Fibroblast of the conjunctiva (primary cell): ENCODE results near the gene SOBP.
A peak's percentile ranks its signal among the peaks of the same experiment; 100 is the strongest.

Experiments used
- DNase-seq: peaks from one replicate; pipeline ENCODE4 v3.0.0-alpha.2; 2010; ENCODE audit warnings: low read depth

Gene SOBP

DNA sequence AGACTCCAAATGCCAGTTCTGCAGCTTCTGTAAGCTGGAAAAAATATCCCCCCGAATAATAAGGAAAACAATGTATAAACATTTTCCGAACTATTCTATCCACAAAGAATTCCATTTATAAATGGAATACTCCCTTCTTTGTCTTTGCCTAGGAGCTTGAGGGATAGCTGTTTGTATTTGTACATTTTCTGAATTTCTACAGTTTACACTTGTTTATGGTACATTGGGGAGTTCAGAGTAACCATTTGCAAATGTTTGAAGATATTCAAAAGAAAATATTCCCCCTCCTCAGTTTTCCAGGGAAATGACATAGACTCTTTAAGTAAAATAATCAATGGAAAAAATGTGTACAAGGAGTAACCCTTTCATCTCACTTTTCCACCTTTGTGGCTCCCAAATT lies 149.6 kb downstream of the SOBP start:
- DNase-seq = no peak

DNA sequence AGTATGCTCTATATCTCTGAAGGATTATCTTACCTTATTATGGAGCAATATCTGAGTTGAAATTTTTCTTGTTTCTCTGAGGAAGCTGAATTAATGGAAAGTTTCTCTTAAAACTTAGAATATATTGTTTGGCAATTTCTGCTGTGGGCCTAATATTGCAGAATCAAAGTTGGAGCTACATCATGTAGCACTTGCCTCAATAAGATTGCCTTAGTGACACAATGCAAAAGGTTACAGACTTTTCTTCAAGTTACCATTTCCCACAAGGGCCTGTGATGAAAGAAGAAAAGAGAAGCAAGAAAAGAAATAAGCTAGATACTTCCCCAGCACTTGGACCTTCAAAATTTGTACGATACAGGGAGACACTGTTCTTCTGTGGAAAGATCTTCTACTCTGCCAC lies 151.2 kb downstream of the SOBP start:
- DNase-seq = no peak

DNA sequence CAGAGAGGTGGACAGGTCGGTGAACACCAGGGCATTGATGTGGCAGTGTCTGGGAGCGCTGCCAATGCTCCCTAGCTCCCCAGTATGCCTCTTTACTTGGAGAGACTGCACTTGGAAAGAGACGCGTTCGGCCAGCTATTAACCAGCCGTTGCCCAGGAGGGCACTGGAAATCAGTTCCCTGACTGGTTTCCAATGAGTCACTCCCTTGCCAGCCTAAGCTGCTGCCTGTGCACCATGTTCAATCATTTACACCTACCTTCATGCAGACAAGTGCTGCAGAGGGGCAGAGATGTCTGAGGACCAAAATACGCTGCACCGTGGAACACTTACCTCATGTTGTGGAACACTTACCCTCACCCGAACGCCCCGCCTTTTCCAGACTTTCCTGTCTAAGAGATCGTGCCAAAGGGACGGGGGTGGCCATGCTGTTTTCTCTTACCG lies 151.6 kb downstream of the SOBP start:
- no peak for DNase-seq

DNA sequence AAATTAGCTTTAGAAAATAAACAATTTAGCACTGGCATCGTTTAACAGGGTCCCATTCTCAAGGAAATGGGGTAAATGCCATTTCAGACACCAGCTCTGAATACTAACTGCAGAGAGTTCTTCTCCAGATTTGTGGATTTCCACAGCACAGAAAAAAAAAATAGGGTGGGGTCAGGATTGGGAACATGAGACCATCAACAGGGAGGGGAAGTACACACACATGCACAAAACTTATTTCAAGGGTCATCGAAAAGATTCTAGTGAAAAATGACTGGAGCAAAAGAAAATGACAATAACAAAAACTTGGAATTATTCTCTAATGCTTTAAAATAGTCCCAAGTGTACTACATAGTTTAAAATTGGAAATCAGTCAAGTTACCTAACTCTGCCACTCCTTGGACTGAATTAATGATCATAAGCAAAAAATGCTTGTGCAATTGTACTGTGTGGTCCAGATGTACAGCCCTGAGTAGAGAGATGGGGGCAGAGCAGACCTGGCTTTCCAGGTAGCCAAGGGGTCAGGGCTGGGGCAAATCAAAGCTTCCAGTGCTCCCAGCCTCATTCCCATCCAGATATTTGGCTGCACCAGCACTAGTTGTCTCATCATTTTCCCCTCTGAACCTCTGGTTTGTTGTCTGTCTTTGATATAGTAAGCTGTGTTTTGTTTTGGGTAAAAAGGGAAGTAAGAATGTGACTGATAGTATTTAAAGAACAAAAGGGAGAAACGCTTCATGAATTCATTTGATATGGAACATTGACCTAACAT lies 152.4 kb downstream of the SOBP start:
- DNase-seq = no peak

DNA sequence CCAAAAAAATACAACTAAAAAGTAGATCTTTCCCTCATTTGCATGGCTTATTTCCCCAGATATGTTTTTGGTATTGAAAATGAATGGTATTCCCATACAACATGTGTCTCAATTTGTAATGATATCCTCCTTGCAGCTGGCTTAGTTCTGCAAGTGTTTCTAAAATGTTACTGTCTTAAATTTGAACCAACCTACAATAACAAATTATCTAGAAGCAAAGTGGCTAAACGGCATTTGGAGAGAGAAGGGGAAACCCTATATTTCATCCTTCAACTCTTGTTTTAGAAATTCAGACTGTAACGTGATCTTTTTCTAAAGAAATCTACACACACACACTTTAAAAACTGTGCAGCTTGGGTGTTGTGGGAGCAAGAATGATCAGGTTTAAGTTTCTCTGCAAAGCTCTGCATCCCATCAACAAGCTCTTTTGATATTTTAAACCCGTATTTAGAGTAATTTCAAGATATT lies 153.0 kb downstream of the SOBP start:
- DNase-seq = no peak

DNA sequence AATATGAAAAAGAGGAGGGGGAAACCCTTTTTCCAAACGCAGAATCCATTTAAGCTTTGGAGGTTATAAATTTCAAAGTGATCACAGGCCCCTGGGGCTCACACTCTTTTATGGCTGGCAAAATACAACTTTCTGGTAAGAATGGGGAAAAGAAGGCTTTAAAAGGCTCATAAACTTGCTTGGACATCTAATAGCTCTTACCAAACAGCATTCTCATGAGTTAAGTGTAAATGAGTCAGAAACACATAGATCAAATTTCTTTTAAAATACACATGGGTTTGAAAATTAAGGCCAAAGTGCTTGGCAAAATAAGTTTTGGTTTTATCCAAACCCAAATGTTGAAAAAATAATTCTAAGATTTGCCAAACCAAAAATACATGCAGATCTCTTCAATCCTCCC lies 154.6 kb downstream of the SOBP start:
- no peak for DNase-seq

DNA sequence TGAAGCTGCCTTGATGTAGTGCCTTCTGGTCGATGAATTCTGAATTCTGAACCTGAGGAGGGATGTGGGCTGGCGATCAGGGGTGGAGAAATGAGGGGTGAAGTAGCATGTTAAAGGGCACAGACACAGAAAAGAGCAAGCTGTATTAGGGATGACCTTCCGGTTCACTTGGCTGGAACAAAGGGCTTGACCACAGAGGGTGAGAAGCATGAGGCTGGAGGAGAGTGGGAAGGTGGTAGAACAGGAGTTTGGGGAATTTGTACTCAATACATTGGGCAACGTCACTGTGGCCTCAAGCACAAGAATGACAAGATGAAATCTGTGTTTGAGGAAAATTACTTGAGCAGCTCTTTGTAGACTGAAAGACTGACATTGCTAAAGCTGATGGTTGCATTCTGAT lies 155.8 kb downstream of the SOBP start:
- no peak for DNase-seq

DNA sequence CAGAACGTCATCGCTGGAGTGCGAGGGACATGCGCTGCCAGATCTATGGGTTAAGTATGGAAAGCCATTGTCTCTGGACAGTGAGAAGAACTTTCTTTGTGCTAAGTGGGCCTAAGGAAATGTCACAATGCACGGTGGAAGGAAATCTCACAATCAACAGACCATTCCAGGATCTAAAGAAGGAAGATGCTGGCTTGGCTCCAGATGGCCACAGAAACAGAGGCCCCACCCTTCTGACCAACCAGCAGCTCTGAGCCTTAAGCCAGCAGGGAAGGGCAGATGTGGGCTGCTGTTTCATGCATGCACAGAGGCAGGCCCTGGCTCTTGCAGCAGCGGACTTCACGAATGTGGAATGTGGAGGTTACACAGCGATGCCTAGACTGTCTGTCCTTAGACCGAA lies 156.3 kb downstream of the SOBP start:
- peak; percentile 33 for DNase-seq

DNA sequence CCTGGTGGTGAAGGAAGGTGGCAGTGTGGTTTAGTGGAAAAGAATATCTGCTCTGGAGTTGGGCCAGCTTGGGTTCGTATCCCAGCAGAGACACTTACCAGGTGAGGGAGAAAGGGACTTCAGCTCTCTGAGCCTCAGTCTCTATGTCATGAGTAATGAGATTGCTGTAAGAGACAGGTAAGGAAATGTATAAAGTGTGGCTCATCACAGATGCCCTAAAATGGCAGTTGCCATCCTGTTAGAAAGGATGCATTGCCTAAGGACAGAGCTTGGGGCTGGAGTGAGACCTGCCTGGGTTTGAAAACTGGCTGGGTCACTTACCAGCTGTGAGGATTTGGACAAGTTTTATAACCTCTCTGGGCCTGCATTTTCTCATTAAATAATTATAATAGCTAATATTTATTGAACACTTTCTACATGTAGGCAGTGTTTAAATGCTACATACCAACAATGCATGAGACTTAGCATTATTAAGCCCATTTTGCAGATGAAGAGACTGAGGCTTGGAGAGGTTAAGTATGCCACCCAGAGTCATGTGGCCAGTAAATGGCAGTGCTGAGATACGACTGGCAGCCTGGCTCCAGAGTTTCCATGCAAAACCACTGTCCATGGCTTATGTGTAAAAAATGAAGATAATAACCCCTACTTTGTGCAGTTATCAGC lies 157.0 kb downstream of the SOBP start:
- no peak for DNase-seq

DNA sequence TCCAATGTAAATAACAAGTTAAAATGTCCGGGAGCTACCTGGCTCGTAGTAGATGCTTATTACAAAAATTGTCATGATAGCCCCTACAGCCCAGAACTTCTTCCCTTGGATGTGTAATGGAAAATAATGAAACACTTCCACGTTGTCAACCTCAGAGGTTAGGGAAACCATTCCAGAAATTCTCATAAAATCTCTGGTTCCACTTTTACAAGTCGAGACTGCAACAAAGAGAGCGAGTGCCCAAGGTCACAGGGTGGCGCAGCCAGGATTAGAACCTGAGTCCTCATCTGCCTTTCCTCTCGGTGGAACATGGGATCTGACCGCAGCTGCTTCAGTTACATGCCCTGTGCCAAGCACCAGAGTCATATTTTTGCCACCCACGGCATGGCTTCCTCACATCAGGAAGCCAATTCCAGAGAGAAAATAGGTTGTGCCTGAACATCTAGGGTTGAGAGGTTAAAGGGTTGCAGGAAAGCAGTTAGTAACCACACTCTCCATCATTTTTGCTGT lies 157.6 kb downstream of the SOBP start:
- no peak for DNase-seq

DNA sequence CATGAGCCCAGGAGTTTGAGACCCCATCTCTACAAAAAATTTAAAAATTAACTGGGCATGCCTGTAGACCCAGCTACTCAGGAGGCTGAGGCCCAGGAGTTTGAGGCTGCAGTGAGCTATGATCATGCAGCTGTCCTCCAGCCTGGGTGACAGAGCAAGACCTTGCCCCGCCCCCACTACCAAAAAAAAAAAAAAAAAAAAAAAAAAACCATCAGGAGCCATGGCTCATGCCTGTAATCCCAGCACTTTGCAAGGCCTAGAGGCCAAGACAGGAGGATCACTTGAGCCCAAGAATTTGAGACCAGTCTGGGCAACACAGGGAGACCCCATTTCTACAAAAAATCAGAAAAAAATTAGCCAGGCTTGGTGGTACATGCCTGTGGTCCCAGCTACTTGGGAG lies 159.1 kb downstream of the SOBP start:
- DNase-seq = no peak

DNA sequence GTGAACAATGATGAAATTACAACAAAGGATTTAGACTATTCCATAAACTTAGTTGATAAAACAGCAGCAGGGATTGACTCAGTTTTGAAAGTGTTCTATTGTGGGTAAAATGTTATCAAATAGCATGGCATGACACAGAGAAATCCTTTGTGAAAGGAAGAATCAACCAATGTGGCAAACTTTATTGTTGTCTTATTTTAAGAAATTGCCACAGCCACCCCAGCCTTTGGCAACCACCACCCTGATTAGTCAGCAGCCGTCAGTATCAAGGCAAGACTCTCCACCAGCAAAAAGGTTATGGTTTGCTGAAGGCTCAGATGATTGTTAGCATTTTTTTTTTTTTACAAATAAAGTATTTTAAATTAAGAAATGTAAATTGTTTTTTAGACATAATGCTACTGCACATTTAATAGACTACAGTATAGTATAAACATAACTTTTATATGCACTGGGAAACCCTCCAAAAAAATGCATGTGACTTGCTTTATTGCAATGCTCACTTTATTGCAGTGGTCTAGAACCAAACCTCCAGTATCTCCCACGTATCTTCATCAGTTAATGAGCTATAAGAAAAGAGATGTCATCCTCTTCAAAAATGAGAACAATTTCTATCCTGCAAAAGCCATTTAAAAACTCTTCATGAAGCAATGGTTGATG lies 162.7 kb downstream of the SOBP start:
- DNase-seq = no peak

DNA sequence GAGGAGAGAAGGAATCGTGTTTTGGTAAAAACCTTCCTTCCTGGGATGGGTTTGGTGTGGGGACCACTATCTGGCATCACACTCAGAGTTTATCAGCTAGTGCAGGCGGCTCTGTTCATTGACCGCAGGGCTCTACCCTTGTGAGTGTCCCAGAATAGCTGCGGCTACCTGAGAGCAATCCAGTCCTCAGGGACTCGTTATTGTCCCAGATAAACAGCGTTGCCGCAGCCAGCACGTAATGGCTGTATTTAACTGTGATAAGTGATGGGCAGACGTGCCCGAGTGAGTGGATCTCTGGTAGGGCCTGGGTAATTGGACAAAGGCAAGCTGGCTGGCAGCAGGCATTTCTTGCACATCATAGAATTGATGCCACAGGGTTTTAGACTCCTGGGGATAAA lies 163.3 kb downstream of the SOBP start:
- no peak for DNase-seq

DNA sequence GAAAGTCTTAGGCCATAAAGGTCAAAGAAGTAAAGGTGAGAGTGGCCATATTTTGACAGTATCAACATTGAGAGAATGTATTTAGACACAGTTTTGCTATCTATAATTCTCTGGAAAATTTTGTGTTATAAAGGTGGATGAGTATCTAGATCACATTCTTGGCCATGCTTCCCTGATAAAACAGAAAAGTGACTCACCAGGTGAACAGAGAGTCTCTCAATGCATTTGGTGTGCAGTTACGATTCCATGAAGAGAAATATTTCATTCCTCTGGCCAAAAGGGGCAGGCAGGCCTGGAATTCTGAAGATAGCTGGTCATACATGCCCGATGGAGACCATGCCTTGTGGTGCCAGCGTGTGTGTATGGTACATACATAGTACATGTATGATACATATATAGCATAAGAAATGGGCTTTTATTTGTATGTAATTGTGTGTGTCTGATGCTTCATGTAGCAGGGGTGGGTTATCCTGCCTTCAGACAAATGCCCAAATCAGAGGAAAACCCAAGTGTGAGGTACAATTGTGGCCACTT lies 164.0 kb downstream of the SOBP start:
- no peak for DNase-seq

DNA sequence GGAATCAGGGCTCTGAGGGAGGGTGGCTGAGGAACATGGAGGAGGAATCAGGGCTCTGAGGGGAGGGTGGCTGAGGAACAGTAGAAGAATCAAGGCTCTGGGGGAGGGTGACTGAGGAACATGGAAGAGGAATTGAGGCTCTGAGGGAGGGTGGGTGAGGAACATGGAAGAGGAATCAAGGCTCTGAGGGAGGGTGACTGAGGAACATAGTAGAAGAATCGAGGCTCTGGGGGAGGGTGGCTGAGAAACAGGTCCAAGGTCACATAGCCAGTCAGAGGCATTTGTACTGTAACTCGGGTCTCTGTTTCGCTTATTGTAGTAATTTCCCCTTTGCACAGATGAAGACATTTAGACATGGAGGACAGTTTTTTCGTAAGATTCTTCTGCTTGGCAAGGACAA lies 164.8 kb downstream of the SOBP start:
- no peak for DNase-seq

DNA sequence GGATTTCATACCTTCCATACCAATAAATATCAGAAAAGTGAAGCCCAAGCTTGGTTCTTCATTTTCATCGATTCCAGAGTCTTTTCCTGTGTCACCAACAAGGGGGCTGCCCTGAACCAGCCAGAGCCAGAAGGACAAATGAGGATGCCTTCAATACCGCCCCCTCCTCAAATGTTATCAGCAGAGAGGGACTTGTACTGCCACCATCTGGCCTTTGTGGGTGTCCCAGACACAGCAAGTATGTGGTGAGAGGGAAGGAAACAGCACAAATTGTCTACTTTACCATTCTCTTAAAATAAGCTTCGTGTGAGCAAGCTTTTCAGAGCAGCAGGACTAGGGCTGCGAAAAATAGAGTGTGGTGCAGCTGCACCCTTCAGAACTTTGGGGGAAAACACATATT lies 165.3 kb downstream of the SOBP start:
- no peak for DNase-seq

DNA sequence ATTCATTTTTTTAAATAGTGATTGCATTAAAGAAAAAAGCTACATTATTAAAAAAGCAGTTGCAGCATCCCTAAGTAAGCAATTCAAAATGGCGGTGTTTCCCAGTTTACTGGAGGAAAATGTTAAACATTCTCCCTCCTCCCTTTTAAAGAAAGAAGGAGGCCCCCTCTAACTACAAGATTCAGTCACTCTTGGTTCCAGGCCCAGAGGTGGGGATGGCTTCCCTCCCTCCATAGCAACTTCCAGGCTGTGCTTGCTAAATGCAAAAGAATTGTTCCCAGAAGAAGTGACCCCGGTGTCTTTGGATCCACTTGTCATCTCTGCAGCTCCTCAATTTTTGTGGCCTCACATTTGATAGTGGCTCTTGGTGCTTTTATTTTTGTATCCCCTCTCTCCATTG lies 165.9 kb downstream of the SOBP start:
- no peak for DNase-seq

DNA sequence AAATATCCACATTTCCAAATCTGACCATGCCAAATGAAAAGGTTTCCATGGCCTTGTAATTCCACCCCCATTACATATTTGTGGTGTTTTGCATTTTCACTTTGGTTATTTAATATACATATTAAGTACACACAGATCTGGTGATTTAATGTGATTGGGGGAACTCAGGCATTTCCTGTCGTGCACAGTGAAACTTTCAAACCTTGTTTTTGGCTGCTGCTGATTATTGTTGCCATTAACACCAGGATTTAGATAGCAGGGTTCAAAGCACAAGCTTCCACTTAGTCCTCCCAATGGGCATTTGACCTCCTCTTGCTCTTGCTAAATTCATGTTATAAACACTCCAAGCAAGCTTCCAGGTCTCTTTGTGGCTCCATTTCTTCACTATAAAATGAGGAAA lies 166.5 kb downstream of the SOBP start:
- no peak for DNase-seq

DNA sequence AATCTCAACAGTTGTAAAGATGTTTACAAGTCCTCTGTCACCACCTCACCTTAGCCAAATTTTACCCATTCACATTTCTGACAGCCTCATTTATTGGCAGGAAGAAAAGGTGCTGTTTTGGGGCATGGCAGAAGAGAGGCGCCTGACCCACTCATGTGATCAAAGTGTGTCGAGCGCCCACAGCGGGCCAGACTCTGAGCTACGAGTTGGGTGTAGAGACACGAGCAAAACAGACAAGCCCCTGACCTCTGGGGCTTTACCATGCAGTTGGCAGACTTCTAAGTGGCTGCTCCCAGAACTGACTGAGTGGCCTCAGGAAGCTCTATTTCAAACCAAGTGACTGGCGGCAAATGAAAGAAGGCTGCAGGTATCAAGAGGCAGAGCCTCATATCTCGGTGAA lies 167.0 kb downstream of the SOBP start:
- no peak for DNase-seq

DNA sequence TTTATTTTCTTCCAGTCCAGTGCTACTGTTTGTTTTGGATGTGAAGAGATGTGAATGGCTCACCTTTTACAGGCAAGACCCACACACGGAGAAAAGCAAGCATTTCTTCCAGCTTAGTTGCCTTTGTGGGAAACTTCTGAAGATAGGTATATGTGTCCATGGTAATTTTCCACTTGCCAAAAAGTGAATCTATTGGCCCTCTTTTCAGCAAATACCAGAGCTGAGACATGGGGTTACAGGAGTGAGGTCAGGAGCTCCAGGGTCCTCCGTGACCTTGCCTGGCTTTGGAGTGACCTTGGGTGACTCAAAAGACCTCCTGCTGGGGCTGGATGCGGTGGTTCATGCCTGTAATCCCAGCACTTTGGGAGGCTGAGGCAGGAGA lies 167.4 kb downstream of the SOBP start:
- DNase-seq = no peak

DNA sequence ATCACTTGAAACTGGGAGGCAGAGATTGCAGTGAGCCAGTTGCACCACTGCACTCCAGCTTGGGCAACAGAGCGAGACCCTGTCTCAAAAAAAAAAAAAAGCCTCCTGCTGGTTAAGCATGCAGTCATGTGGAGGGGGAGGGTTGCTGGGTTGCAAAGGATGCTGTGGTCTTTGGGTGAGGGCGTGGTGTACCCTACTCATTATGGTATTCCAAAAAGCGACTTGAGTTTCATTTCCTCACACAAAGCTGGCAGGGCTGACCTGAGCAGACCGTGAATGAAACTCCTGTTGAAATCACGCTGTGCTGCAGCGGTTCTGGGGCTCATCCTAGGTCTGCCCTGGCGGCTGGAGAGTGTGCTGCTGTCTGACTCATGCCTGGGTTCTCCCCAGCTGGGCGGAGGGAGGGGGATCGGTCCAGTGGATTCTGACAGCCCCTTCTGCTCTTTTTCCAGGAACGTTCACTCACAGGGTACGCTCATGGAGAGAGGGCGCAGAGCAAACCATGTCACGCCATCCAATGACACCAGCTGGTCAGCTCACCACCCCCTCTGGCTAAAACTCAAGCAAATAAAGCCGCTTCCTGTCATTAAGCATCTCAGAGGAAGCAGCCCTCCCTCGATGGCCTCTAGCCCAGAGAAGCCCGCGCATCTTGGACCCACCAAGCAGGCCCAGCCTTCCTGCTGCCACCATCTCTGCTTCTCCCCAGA lies 168.0 kb downstream of the SOBP start:
- DNase-seq = peak; percentile 48
